Measurements from ENCODE around the gene PTPRT. TPM values are rescaled to one million over a fixed set of nuclear protein-coding genes. Genes with fewer than 3 reads are reported as not detected.

Gene PTPRT
- total and polyA plus RNA-seq, 7 donors = under 0.01 to 0.09 (median 0.03) TPM; not detected in 1

GRCh38 chr20:42098418-42098817, 1091.3 kb downstream of the PTPRT start:
- Histone ChIP-seq H3K4me1 (no peaks in the 10 kb centered on the region), H3K27me3 (ENCODE audit: insufficient read depth in 3 of 3, low read length in 2 of 3) (peaks cover 0 to 3% (median 0%) of the 10 kb centered on the region in 3 donors), H3K27ac (no peak overlapping the region), H3K4me3 (no peak overlapping the region), H3K36me3 (ENCODE audit: insufficient read depth in 1 of 2, low read depth in 1 of 2) (no peaks in the 10 kb centered on the region), H3K9me3 (no peaks in the 10 kb centered on the region)
- WGBS, 3 donors = 71 to 79% (median 74%) methylated on average over 8 of the region's 8 CpGs
- TF ChIP-seq, protein P1, sequence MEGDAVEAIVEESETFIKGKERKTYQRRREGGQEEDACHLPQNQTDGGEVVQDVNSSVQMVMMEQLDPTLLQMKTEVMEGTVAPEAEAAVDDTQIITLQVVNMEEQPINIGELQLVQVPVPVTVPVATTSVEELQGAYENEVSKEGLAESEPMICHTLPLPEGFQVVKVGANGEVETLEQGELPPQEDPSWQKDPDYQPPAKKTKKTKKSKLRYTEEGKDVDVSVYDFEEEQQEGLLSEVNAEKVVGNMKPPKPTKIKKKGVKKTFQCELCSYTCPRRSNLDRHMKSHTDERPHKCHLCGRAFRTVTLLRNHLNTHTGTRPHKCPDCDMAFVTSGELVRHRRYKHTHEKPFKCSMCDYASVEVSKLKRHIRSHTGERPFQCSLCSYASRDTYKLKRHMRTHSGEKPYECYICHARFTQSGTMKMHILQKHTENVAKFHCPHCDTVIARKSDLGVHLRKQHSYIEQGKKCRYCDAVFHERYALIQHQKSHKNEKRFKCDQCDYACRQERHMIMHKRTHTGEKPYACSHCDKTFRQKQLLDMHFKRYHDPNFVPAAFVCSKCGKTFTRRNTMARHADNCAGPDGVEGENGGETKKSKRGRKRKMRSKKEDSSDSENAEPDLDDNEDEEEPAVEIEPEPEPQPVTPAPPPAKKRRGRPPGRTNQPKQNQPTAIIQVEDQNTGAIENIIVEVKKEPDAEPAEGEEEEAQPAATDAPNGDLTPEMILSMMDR (IDR thresholded peaks at IDR 0.05) = no peak
- no peak for DNase-seq
- intact Hi-C loops (cut with DNase I) = no loop called here
- no peak for ATAC-seq

- TF ChIP-seq, protein P1 (IDR thresholded peaks at IDR 0.05) = no peak
- H3K4me1 ChIP-seq = no peaks in the 10 kb centered on the region
- DNase-seq (no peak), ATAC-seq (no peak)
- no peaks in the 10 kb centered on the region for H3K36me3 ChIP-seq (ENCODE audit: insufficient read depth in 1 of 2, low read depth in 1 of 2)
- H3K4me3 ChIP-seq = no peak overlapping the region
- peaks cover 0 to 3% (median 0%) of the 10 kb centered on the region in 3 donors for H3K27me3 ChIP-seq (ENCODE audit: insufficient read depth in 3 of 3, low read length in 2 of 3)
- intact Hi-C loops (cut with DNase I) = no loop called here
- no peaks in the 10 kb centered on the region for H3K9me3 ChIP-seq
- WGBS, 3 donors = 73 to 75% (median 73%) methylated on average over 5 of the region's 5 CpGs
- no peak overlapping the region for H3K27ac ChIP-seq
Observed at GRCh38 chr20:42097741-42098140, 1092.0 kb downstream of the PTPRT start.

DNA sequence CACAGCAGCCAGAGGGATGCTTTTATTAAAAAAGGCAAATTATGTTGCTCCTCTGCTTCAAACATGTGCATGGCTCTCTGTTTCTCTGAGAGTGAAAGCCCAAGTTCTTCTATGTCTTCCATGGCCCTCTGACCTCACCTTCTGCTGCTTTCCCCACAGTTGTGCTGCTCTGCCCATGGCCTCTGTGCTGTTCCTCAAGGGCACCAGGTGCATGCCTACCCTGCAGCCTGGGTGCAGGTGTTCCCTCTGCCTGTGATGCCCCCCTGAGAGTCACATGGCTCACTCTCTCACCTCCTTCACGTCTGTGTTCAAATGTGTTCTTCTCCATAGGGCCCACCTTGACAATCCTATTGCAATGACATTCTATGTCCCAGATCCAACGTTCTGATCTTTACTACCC, 1094.5 kb downstream of the PTPRT start:
- peaks cover 0 to 3% (median 3%) of the 10 kb centered on the region in 3 donors for H3K27me3 ChIP-seq (ENCODE audit: insufficient read depth in 3 of 3, low read length in 2 of 3)
- H3K36me3 ChIP-seq (ENCODE audit: insufficient read depth in 1 of 2, low read depth in 1 of 2) = no peaks in the 10 kb centered on the region
- no peaks in the 10 kb centered on the region for H3K4me1 ChIP-seq
- TF ChIP-seq, protein P1 (IDR thresholded peaks at IDR 0.05) = no peak
- no peaks in the 10 kb centered on the region for H3K9me3 ChIP-seq
- H3K4me3 ChIP-seq = no peak overlapping the region
- DNase-seq (no peak), ATAC-seq (no peak)
- intact Hi-C loops (cut with DNase I) = no loop called here
- no peak overlapping the region for H3K27ac ChIP-seq
- 57 to 77% (median 65%) methylated on average over 2 of the region's 2 CpGs for WGBS, 3 donors

DNA sequence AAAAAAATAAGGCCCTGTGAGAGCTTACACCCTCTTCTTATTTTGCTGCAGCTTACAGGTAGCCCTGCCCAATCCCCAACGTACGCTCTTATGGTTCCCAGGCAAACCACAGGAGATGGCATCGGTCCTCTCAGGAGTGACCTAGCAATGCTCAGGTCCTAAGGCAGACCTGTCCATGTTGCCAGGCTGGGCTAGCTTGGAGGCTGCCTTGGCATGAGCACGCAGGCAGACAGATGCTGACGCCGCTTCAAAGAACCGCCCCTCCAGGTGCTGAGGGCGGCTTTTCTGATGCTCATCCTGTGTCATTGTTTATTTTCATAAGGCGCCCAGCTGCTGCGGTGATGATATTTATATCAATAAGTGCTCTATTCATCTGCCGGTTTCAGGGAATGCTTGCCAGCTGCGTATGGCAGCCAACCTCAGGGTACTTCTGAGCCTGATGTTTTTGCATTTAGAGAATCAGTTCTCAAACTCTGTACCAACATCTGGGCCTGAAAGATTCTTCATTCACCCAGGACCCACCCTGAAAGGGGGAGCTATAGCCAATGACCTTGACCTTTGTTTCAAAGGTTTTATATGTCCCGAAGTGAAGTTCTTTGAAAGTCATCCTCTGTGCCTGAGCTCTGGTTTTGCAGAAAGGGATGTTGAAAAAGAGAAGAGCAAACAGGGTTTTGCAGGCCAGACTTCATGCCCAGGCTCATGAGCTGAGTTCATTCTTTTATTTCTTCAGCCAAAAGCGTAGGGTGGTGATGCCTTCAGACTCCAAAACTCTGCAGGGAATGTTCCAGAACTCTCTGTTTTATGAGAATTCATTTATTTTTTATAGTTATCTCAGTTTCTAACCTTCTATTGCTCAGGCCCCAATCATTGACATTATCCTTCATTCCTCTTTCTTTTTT, 1095.9 kb downstream of the PTPRT start:
- Histone ChIP-seq H3K36me3 (ENCODE audit: insufficient read depth in 1 of 2, low read depth in 1 of 2) (no peaks in the 10 kb centered on the region), H3K27me3 (ENCODE audit: insufficient read depth in 3 of 3, low read length in 2 of 3) (peaks cover 1 to 3% (median 3%) of the 10 kb centered on the region in 3 donors), H3K4me1 (no peaks in the 10 kb centered on the region), H3K9me3 (no peaks in the 10 kb centered on the region), H3K4me3 (no peak overlapping the region), H3K27ac (no peak overlapping the region)
- DNase-seq (no peak), ATAC-seq (no peak)
- 57 to 65% (median 61%) methylated on average over 14 of the region's 14 CpGs for WGBS, 3 donors
- TF ChIP-seq, protein P1 (IDR thresholded peaks at IDR 0.05) = no peak
- intact Hi-C loops (cut with DNase I) = no loop called here
